22Rv1 (cell line): ENCODE results near the gene ERN1.

Source experiments
- ZFX ChIP-seq: fragments of 450-650 bp; IDR thresholded peaks from 2 replicates; pipeline ENCODE4 v1.6.1; 2017; ENCODE audit warnings: antibody characterized with exemption, borderline replicate concordance
- TF ChIP-seq, protein P1 (sequence below): fragments of 450-650 bp; IDR thresholded peaks from 2 replicates; pipeline ENCODE4 v1.5.1; 2017; ENCODE audit warnings: mild to moderate bottlenecking

GRCh38 chr17:64054304-64054703, 75.6 kb downstream of the ERN1 start:
- TF ChIP-seq, protein P1, sequence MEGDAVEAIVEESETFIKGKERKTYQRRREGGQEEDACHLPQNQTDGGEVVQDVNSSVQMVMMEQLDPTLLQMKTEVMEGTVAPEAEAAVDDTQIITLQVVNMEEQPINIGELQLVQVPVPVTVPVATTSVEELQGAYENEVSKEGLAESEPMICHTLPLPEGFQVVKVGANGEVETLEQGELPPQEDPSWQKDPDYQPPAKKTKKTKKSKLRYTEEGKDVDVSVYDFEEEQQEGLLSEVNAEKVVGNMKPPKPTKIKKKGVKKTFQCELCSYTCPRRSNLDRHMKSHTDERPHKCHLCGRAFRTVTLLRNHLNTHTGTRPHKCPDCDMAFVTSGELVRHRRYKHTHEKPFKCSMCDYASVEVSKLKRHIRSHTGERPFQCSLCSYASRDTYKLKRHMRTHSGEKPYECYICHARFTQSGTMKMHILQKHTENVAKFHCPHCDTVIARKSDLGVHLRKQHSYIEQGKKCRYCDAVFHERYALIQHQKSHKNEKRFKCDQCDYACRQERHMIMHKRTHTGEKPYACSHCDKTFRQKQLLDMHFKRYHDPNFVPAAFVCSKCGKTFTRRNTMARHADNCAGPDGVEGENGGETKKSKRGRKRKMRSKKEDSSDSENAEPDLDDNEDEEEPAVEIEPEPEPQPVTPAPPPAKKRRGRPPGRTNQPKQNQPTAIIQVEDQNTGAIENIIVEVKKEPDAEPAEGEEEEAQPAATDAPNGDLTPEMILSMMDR: no peak
- no peak for TF ChIP-seq ZFX
